GM18861 (cell line): ENCODE measurements around the gene RNF141.

Source experiments
- ATAC-seq: cut with Tn5 transposase; IDR thresholded peaks from one replicate; pipeline ENCODE4 v1.9.1; 2021; ENCODE audit not compliant: unreplicated experiment

Gene RNF141

DNA sequence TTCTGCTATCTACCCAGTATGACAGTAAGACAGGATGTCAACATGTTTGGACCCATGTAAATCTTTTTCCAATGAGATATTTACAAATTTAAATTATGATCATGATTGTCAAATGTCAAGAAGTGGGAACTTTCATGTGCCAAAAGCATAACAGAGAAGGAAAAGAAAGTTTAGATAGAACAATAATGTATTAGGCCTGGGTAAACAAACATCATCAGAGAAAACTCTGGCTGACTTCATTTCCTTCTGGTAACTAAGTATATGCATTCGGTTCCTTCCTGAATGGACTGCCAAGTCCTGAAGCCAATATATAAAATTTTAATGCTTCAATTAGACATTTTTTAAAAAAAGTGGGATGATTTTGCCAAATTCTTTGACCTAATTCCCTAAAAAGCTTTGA, 16.5 kb downstream of the RNF141 start:
- no peak for ATAC-seq

DNA sequence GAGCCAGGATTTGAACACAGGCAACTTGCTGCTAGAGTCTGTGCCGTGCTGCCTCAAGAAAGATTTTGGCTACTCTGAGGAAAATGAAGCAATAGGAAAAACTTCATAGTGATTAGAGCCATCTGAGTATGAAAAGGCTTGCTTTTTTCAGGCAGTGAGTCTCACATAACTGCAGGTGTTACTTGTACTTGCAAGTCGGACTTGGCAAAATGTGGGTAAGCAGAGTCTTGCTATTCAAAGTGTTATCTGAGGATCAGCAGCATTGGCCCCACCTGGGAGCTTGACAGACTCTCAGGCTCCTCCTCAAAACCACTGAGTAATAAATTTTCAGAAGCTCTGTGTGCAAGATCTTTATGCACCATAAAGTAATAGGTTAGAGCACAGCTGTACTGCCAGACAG, 18.1 kb downstream of the RNF141 start:
- no peak for ATAC-seq

DNA sequence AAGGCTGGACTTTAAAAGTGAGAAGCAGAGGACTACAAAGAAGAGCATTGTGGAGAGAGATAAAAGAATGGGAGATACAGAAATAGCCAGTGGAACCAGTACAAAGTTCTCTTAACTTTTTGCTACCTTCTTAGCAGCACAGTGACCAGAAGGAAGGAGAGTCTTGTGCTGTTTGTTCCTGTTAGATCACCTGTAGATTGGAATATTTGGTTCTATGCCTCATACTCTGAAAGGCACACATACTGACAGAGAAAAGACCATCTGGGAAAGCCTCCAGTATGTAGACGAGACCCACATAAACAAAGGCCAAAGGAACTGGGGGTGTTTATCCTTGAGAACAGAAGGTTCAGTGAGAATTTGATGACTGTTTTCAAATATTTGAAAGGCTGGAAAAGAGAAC, 18.7 kb downstream of the RNF141 start:
- ATAC-seq = no peak

DNA sequence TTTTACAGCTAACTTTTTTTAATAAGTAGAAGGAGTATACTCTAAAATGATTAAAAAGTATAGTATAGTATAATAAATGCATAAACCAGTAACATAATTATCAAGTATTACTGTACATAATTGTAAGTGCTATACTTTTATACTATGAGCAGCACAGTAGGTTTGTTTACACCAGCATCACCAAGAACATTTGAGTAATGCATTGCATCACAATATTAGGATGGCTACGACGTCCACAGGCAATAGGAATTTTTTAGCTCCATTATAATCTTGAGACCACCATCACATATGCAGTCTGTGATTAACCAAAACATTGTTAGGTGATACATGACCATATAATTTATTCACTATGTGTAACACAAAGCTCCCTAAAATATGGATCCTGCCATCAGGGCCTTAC, 20.4 kb downstream of the RNF141 start:
- no peak for ATAC-seq

DNA sequence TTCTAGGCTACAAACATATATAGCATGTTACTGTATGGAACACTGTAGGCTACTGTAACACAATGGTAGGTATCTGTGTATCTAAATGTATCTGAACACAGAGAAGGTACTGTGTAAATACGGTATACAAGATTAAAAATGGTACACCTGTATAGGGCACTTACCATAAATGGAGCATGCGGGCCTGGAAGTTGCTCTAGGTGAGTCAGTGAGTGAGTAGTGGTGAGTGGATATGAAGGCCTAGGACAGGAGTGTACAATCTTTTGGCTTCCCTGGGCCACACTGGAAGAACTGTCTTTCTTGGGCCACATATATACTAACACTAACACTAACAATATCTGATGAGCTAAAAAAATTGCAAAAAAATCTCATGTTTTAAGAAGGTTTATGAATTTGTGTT, 21.4 kb downstream of the RNF141 start:
- ATAC-seq = no peak

DNA sequence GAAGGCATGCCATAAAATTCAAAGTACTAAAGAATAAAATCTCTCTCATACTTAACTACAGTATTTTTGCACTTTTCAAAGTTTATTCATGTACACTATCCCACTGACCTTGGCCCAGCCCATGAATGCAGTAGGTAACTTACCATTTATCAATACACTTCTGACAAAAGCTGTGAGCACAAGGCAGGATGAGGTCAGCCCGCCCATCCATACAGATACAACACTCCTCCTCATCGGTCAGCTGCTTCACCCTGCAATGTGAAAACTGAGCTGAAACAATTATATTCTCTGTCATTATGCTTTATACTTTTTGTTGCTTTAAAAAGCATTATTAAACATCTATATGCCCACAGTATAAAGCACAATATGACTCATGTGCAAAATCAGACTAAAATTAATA, 22.1 kb downstream of the RNF141 start:
- ATAC-seq = no peak

DNA sequence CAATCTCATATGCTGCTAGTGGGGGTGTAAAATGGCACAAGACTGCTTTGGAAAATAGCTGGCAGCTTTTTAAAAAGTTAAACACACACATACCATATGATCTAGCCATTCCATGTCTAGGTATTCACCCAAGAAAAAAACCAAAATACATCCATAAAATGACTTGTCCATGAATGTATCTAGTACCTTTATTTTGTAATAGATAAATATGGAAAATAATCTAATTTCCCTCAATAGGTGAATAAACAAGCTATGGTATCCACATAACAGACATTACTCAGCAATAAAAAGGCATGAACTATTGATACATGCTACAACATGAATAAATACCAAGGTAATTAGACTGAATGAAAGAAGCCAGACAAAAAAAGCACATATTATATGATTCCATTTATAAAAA, 22.9 kb downstream of the RNF141 start:
- no peak for ATAC-seq

DNA sequence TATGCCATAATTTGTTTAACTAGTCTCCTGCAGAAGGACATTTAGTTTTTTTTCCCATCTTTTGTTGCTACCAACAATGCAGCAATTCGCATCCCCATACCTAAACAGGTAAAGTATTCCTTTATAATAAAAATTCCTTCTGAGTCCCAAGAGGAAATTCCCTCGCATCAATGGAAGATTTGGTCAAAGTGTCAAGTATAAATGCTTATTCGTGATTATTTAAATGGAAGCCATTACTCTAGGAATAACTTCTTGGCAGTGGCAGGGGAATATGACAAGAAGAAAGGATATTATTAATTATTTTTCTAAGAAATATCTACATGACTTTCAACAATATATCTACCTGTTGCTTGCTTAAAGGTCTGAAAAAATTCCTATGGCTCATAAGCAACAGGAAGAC, 25.6 kb downstream of the RNF141 start:
- no peak for ATAC-seq

DNA sequence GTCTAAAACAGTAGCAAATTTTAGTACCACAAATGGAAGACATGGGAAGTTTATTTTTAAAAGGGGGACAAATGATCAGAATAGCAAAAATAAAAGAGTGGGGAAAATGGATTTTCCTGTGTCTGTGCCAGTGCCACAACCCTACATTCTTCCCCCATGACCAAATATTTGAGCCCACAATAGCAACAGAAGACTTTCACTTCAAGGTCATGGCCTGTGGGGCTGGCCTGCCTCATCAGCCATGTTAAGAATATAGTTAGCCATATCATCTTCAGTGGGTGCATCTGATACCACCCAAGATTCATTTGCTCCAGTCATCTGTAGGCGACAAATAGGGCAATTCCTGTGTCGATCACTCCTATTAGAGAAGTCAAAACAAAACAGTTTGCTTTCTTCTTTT, 26.3 kb downstream of the RNF141 start:
- ATAC-seq = no peak

DNA sequence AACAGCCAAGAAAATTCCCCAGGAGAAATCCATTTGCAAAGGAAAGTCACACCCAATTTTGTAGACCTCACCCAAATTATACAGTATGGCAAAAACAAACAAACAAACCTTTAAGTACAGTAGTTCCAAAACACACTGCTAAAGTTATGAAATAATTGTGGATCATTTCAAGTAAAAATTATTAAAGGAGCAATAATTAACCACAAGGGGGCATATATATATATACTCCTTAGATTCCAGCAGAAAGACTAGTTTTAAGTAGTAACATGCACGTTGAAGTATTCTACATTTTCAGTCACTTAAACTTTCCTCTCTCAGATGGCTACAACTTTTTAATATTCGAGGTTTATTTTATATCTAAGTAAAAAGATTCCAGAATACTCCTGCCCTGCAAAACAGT, 26.8 kb downstream of the RNF141 start:
- ATAC-seq = no peak

DNA sequence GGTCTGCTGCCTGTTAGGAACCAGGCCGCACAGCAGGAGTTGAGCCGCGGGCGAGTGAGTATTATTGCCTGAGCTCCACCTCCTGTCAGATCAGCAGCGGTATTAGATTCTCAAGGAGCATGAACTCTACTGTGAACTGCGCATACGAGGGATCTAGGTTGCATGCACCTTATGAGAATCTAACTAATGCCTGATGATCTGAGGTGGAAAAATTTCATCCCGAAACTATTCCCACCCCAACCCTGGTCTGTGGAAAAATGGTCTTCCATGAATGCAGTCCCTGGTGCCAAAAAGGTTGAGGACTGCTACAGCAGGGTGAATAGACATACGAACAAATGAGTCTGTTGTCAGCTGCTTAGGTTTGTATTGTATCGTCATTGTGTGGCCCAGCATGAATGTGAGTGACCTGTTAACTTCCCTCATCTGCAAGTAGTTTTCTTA, 29.8 kb downstream of the RNF141 start:
- ATAC-seq = no peak

DNA sequence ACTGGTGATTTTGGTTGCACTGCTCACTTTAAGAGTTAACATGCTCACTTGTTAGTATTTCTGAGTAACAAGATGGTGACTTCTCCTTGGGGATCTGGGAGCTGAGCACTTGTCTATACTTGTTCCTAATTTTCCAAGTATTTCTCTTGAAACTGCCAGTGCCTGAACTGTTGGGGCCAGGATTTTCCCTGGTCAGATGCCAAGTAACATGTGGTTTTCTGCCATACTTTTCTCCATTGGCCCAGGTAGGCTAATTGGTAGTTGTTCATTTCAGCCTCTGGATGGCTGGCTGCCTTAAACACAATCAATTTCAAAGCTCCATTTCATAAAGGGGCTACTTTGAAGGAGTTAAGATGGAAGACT, 35.0 kb downstream of the RNF141 start:
- ATAC-seq = no peak

DNA sequence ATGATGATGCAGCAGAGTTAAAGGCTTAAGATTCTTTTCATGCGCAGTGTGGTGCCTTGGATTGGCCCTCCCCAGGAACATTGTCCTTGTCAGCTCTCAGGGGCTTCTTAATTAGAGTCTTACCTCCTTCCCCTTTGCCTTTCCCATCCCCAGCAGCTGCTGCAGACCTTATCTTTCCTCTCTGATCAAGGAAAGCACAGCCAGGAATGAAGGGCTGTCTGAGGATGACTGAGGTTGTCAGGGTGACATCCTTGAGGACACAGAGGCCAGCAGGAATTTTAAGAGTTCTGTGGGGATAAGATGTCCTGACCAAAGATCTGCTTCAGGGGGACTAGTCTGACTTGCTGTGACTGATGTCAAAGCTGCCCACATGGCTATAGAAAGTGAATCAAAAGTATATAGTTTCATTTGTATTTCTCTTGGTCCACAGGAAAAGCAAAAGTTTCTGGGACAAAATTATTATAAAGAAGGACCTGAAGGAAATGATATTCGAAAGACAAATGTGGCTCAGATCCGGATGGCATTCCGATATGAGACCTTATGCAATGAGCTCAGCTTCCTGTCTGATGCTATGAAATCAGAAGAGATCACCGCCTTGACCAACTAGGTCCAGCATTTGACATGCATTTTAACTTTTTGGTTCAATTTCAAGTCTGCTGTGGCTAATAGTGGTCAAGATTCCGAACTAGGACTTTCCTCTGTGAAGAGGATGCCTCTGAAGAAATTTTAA, 35.5 kb downstream of the RNF141 start:
- no peak for ATAC-seq

DNA sequence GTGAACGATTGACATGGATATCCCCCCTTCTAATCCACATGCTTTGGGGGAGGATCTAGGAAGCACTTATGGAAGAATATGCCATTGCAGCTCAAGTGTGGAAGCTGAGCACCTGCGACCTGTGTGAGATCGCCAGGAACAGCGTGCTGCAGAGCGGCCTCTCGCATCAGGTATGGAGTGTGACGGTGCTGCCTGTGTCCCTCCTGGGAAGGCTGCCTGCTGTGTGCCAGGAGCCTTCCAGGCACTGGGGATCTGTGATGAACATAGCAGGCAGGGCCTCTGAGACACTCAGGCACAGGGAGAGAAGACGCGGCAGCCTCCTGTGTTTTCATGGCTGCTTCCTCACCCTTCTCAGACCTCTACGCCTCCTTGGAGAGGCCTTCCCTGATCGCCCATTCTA, 36.5 kb downstream of the RNF141 start:
- ATAC-seq = no peak

DNA sequence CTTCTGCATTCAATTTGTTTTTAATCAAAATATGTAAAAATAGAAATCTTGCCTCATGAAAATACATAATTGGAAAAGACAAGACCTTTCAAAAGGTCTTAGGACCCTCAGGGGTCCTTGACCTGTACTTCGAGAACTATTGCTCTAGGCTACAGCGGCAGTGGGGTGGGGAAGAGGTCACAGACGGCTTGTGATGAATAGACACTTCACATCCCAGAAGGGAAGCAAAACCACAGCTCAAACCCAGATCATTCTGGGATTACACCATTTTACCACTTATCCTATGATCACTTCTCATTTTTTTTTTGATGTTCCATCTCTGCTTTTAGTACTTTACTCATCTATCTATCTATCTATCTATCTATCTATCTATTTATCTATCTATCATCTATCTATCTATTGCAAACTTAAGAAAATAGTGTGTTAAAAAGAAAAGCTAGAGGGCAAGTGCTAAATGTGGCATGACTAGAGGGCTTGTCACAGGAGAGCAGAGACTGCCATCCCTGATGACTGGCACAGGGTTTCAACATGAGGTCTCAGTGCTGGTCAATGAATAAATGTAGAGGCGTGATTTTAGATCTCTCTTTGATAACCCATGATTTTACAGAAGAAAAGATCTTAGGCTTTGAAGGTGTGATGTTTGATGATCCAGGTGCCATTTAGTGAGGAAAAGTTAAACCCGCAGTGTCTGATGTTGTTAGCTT, 37.1 kb downstream of the RNF141 start:
- ATAC-seq = no peak

DNA sequence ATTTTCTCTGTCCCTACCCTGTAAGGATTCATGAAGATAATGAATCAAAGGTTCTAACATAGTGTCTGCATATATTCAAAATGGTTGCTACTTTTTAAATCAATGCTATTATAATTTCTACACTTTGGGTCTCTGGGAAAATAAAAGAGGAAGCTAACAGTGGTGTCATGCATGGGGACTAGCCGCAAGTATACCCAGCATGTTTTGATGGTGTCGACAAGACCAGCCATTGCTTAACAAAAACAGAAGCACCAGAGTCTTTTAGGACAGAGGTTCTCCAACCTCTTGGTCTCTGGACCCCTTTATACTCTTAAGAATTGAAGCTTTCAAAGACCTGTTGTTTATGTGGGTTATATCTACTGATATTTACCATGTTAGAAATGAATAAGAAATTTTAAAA, 37.8 kb downstream of the RNF141 start:
- ATAC-seq = no peak

DNA sequence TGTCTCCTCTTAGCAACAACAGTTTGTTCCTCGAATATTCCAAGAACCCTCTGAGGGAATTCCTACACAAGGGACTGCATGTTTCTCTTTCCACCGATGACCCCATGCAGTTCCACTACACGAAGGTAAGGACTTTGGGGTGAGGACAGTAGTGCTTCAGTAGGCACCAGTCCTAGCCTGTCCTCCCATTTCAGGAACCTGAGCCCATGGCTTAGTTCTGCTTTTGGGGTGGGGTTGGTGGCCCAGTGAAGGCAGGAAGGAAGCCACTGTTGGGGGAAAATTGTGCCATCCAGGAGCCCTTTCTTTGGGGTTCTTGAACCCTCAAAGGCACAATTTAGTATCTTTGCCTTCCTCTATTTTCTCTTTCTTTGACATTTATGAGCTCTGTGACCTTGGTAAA, 38.2 kb downstream of the RNF141 start:
- ATAC-seq = no peak

DNA sequence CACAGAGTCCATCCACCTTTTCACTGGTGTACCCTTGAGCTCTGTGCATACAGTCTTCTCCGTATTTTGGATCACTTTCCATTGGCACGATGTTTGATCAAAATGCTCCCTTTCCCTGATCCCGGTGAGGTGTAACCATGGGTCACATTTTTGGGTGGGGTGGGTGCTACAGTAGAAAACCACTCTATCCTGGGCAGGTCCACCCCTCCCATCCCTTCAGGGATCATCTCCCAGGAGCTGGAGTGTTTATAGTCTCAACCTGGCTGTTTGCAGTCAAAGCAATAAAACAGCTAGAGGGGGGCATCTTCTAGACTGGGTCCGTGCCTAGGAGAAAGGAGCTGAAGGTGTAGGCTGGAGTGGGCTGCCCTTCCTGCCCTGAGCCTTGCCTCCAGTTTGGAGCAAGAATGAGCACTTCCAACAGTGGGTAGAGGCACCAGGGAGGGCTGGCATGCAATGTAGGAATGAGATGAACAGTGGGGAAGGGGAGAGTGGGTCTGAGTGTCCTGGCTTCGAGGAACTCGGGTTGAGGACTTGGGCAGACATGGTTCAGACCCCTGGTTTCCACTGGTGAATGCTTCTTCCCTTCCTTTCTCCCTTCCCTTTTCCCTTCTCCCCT, 38.8 kb downstream of the RNF141 start:
- no peak for ATAC-seq

DNA sequence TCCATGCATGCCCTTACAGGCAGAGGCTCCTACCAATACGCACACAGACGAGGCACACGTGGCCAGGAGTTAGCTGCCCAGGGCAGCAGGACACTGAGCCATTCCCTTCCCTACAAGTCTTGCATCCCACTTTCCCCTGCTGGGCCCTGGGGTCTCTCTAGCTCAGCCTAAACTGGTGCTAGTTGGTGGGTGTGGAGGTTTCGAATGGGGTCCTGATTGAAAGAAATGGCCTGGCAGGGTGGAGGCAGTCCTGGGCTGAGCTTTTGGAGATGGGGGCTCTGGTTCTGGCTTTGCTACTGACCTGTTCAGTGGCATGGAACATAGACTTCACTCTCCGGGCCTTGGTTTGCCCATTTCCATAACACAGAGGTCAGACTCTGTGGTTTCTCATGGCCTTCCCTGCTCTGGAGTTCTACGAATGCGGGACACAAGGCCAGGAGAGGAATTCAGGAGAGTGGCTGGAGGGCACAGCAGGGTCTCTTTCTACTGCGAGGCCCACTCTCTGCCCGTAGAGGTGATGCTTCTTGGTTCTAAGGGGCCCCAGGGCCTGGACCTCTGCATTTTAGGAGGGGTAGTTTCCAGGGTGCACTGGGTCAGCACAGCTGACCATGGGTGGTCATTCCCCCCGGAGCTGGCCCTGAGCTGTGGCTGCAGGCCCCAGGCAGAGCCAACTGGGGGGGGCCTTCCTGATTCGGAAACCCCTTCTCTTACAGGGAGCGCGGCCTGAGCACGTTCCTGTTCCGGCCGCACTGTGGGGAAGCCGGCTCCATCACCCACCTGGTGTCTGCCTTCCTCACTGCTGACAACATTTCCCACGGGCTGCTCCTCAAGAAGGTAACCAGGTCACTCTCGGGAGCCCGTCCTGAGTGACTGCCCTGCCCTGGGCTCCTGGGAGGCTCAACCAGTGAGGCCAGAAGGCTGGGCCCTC, 40.0 kb downstream of the RNF141 start:
- no peak for ATAC-seq

DNA sequence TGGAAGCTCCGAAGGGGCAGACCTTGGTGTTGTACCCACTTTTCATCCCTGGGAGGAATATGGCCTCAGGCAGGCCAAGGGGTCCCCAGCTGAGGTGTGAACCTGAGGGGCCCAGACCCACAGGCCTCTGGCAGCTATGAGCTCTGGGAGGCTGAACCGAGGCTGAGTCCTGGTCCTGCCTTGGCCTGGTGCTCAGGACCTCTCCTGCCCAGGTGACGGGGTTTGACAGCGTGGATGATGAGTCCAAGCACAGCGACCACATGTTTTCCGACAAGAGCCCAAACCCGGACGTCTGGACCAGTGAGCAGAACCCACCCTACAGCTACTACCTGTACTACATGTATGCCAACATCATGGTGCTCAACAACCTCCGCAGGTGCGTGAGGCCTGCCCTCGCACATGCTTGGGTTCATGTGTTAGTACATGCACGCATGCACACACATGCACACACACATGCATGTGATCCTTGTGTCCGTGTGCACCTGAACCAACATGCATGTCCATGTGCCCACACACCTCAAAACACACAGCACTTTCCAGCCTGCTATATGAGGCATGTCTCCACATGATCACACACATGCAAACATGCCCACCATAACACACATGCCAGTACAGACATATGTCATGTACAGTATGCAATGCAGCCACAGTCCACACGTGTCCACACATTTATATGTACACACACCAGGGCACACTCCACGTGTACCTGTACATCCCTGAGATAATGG, 40.9 kb downstream of the RNF141 start:
- no peak for ATAC-seq

DNA sequence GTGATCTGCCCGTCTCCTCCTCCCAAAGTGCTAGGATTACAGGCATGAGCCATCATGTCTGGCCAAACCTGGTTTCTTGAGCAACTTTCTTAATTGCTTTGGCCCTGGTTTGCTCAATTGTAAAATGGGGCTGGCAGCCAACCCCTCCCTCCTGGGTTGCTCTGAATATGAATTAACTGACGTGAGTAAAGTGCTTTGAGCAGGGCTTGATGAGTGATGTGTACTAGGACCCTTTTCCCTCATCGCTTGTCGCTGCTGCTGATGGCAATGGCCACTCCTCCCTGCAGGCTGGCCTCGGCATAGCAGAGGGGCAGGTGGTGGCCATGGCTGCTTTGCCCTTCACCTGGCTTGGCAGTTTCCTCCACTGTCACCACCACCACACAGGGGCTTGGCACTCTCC, 41.5 kb downstream of the RNF141 start:
- no peak for ATAC-seq
